Activated naive CD4-positive, alpha-beta T cell treated with Interleukin-2 at 50 U/mL for 16 hours (primary cell): ENCODE results near the gene BEGAIN.

Source experiments
- DNase-seq: peaks from one replicate; pipeline ENCODE4 v3.0.0-alpha.2; 2020

Gene BEGAIN

GRCh38 chr14:100615736-100616695 is 28.8 kb upstream of the BEGAIN start:
- no peak for DNase-seq

- DNase-seq = no peak
Measured at GRCh38 chr14:100614803-100615202, 27.6 kb upstream of the BEGAIN start.

- DNase-seq = no peak
Measured at GRCh38 chr14:100612986-100613385, 25.8 kb upstream of the BEGAIN start.

DNA sequence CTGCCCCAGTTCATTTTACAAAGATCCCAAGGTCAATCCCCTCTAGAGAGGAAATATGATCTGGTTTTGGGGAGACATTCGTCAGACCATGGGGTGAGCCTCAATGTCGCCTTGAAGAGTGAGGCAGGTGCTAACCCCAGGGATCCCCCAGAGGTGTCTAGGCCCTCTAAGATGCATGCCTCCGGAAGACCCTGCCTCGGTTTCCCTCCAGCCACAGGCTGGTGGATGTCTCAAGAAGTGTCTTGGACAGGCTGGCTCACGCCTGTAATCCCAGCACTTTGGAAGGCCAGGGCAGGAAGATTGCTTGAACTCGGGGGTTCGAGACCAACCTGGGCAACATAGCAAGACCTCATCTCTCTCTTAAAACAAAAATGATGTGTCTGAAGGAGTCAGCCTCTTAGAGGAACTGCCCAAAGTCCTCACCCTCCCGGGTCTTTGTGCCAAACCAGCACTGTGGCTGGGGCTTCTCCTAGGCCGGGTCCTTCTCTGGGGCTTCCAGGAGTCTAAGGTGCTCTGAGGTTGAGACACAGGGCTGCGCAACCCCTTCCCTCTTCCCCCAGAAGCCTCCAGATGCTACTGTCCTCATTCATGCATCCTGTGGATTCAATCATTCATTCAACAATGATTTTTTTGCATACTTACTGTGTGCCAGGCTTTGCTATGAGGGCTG is 24.7 kb upstream of the BEGAIN start:
- DNase-seq = no peak

GRCh38 chr14:100610511-100611217 is 23.4 kb upstream of the BEGAIN start:
- DNase-seq = no peak

GRCh38 chr14:100609941-100610391 is 22.7 kb upstream of the BEGAIN start:
- no peak for DNase-seq

- DNase-seq = no peak
Measured at GRCh38 chr14:100609331-100609870, 22.2 kb upstream of the BEGAIN start.

GRCh38 chr14:100608586-100609330 is 21.5 kb upstream of the BEGAIN start:
- DNase-seq = no peak

GRCh38 chr14:100608064-100608463 is 20.8 kb upstream of the BEGAIN start:
- DNase-seq = no peak

- DNase-seq = no peak
Measured at GRCh38 chr14:100607611-100607956, 20.4 kb upstream of the BEGAIN start.

DNA sequence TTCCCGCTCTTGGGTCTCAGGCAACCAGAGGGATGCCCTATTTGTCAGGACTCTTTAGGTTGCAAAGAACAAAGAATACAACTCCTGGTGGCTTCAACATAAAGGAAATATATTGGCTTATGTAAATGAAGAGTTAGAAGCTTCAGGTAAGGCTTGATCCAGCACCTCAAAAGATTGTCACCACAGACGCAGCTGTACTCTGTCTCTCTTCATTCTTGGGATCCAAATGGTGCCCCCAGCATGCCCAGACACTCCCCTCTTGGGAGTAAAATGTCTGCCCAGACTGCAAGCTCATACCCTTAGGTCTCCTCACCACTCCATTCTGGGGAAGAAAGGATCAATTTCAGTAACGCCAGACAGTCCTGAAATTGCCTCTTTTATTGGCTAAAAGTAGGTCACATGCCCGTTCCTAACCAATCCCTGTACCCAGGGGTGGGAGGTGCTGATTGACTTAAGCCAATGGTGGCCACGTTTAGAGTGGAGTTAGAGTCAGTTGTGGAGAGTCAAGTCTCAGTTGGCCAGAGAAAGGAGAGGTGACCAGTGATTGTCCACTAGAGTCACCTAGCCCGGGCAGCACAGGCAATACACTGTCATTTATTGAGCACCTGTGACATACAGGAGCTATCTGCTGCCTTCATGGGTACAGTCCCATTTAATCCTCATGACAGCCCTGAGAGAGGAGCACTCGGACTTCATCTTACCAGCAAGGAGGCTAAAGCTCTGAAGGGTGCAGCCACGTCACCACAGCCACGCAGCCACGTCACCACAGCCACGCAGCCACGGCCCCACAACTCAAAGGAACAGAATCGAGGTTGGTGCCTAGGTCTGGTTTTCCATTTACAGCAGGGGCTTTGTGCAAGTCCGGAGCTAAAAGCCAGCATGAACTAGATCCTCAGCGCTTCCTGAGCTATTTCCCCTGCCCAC is 19.7 kb upstream of the BEGAIN start:
- no peak for DNase-seq

DNA sequence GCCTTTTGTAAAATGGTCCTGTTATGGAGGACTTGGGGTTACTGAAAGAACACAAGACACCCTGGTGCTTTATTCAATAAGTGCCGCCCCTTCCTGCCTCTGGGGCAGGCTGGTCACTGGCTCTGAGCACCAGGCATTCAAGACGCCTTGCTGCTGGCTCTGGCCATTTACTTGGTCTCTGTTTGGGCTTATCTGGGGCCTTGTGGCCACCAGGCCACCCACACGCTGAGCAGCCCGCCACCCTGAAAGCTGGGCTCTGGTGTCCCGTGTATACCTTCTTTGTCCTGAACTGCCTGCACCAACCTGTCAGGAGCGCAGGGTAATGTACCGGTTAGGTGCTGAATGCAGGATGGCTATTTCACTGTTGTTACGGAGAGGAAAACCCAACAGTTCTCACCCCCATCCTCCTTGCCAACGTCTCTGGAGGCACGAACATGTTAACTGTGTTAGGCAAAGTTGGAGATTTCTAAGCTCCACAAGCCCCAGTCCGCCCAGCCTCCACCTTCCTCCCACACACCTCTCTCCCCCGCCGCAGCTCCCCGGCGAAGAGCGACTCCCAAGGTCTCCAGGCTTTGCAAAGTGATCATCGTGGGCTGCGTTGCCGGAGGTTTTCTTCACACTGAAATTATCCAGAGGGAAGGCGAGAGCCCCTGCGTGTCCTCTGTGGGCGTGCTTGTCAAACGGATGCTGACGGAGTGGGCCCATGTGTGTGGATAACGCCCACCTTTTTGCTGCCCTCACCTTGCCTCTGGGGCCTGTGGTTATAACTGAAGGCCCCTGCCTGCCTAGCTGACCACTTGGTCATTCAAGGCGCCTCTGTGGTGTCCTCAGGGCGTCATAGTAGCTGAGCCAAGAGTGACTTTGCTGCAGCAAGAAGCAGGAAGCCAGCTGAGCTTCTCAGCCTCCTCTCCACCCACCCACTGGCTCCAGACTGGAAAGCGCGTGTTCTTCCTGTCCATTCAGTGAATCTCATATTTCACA is 18.8 kb upstream of the BEGAIN start:
- no peak for DNase-seq

DNA sequence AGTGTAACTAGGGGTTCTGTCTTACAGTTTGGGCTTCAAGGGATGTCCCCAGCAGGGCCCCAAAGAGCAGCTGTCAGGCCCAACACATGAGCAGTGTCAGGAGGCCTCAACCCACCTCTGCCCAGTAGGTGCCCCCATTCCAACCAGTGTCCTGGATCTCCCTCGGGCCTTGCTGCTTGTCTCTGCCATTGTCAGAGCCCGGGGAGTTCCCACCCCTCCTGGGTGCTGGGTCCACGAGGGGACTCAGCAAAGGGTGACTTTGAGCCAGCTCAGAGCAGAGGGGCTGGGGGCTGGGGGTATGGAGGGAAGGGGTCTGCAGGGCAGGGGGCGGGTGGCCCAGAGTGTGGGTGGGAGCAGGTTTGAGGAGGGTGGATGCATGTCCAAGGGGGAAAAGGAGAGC is 18.0 kb upstream of the BEGAIN start:
- no peak for DNase-seq

GRCh38 chr14:100604709-100605108 is 17.5 kb upstream of the BEGAIN start:
- DNase-seq = no peak

GRCh38 chr14:100604121-100604501 is 16.9 kb upstream of the BEGAIN start:
- DNase-seq = no peak

- DNase-seq = no peak
Measured at GRCh38 chr14:100603341-100604120, 16.3 kb upstream of the BEGAIN start.

DNA sequence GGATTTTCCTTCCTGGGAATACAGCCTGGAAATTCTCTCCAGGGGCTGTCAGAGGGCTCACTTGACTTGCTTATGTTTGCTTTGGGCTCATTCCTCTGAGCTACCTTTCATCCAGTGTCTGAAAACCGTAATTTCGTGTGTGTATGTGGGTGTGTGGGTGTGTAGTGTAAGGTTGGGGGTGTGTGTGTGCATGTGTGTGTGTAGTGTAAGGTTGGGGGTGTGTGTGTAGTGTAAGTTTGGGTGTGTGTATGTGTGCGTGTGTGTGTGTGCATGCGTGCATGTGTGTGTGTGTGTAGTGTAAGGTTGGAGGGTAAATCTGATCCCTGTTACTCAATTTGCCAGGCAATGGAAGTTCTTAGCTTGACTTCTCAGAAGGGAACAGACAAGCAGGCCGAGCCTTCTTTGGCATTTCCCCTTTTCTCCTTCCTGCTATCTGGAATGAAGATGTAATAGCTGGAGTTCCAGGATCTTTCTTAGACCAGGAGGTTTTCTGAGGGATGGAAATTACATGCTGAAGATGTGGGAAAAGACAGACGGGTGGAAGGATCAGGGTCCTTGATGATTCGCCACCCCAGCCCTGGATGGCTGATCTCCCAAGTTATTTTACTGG is 15.5 kb upstream of the BEGAIN start:
- DNase-seq = no peak

GRCh38 chr14:100601914-100602313 is 14.7 kb upstream of the BEGAIN start:
- no peak for DNase-seq

- DNase-seq = no peak
Measured at GRCh38 chr14:100601064-100601463, 13.8 kb upstream of the BEGAIN start.
